ENCODE data around the gene ZDHHC5. TPM values are rescaled to one million over a fixed set of nuclear protein-coding genes. Genes with fewer than 3 reads are reported as not detected.

The ZDHHC5 gene
- total and polyA plus RNA-seq, 2 of the 4 experiments (the other 2 are of a cell fraction) = 19.4 to 45.7 TPM

GRCh38 chr11:57681168-57681567 is 13.3 kb downstream of the ZDHHC5 start:
- no peak overlapping the region for H3K18ac ChIP-seq (ENCODE audit: low read depth, low read length)
- POLR2A ChIA-PET (ENCODE audit: unreplicated experiment) = interaction anchor here (0.5 kb wide), 1 partner anchor 33 kb away, joined by 3 read pairs; no protein-coding TSS in a partner anchor
- no peak overlapping the region for H2BK20ac ChIP-seq (ENCODE audit: low read depth, low read length)
- no peak overlapping the region for H2AK9ac ChIP-seq (replicated peaks; ENCODE audit: low read depth, low read length, poor library complexity)
- no peak overlapping the region for H3K14ac ChIP-seq (replicated peaks; ENCODE audit: low read depth, low read length)
- no peak overlapping the region for H4K8ac ChIP-seq (ENCODE audit: low read depth in 2 of 2, low read length in 2 of 2)
- no CpG with 5 or more reads among the region's 1 CpG for WGBS, 2 experiments (ENCODE audit: extremely low coverage in 2 of 2, insufficient read length in 1 of 2)
- H2BK120ac ChIP-seq (ENCODE audit: low read depth, low read length) = no peak overlapping the region
- H4K91ac ChIP-seq (ENCODE audit: insufficient read depth, low read depth, low read length) = no peak overlapping the region
- no peak overlapping the region for H4K5ac ChIP-seq (ENCODE audit: low read depth, low read length)
- no TSS peak for BruUV-seq (replicated peaks)
- H3K9me3 ChIP-seq (ENCODE audit: control insufficient read depth, insufficient read depth, low read length) = no peaks in the 10 kb centered on the region
- in situ Hi-C loops (cut with MboI; ENCODE audit: low sequenced_read_pairs) = no loop called here
- CTCF ChIA-PET = no interaction called here
- no peak overlapping the region for H2AK5ac ChIP-seq (ENCODE audit: low read depth, low read length)
- H3K4ac ChIP-seq (ENCODE audit: low read depth, low read length) = no peak overlapping the region
- H4K20me1 ChIP-seq (ENCODE audit: insufficient read depth, low read length) = peaks cover 36% of the 10 kb centered on the region
- dilution Hi-C loops (cut with HindIII; ENCODE audit: low sequenced_read_pairs, unreplicated experiment) = no loop called here
- no peak overlapping the region for H2BK15ac ChIP-seq (ENCODE audit: low read depth, low read length)
- no peak overlapping the region for H2BK5ac ChIP-seq (ENCODE audit: low read depth, low read length, poor library complexity, severe bottlenecking)
- H3K9me1 ChIP-seq (ENCODE audit: insufficient read depth, low read length) = 0 out of 2 replicates have a peak, but pooled peaks cover 9% of the 10 kb centered on the region
- no peak overlapping the region for H3K9ac ChIP-seq (ENCODE audit: low read depth, low read length)
- TF ChIP-seq RAD21 (IDR thresholded peaks at IDR 0.05; ENCODE audit: low read length) (no peak), BHLHE40 (IDR thresholded peaks at IDR 0.05; ENCODE audit: low read depth, low read length) (no peak), NFE2L2 (IDR thresholded peaks at IDR 0.05; ENCODE audit: low read depth, low read length) (no peak), POLR2A (IDR thresholded peaks at IDR 0.05; ENCODE audit: low read depth, low read length) (no peak), MAZ (IDR thresholded peaks at IDR 0.05; ENCODE audit: borderline replicate concordance, low read depth, low read length) (no peak), SMC3 (IDR thresholded peaks at IDR 0.05; ENCODE audit: low read depth, low read length) (no peak), CHD1 (IDR thresholded peaks at IDR 0.05; ENCODE audit: low read depth, low read length) (no peak), RCOR1 (IDR thresholded peaks at IDR 0.05; ENCODE audit: insufficient replicate concordance, low read length) (no peak), CEBPB (IDR thresholded peaks at IDR 0.05; ENCODE audit: low read depth, low read length) (no peak), USF2 (IDR thresholded peaks at IDR 0.05; ENCODE audit: low read depth, low read length) (no peak), ELK1 (IDR thresholded peaks at IDR 0.05; ENCODE audit: borderline replicate concordance, low read depth, low read length) (no peak), MXI1 (IDR thresholded peaks at IDR 0.05; ENCODE audit: borderline replicate concordance, low read depth, low read length) (no peak), FOS (IDR thresholded peaks at IDR 0.05; ENCODE audit: low read depth, low read length) (no peak), CTCF (conservative IDR thresholded peaks at IDR 0.05; ENCODE audit: low read depth, low read length) (no peak), RFX5 (IDR thresholded peaks at IDR 0.05; ENCODE audit: low read depth, low read length) (no peak), MAFK (IDR thresholded peaks at IDR 0.05; ENCODE audit: low read depth, low read length) (no peak)
- H3K56ac ChIP-seq (ENCODE audit: extremely low read depth, insufficient read depth, low read length) = no peak overlapping the region
- no peak overlapping the region for H3K27ac ChIP-seq (ENCODE audit: insufficient read depth, low read length)
- peaks cover 47 to 56% of the 10 kb centered on the region in 2 experiments for H3K79me1 ChIP-seq (ENCODE audit: low read depth in 1 of 2, low read length in 2 of 2)
- ATAC-seq (ENCODE audit: low read depth) (no peak), DNase-seq (no peak)
- H3K23ac ChIP-seq (ENCODE audit: low read depth, low read length) = no peak overlapping the region
- peaks cover 4% of the 10 kb centered on the region for H3K4me1 ChIP-seq (ENCODE audit: control insufficient read depth, insufficient read depth, low read length)
- H2AFZ ChIP-seq (replicated peaks; ENCODE audit: low read length, poor library complexity) = no peak overlapping the region
- H3K4me3 ChIP-seq (ENCODE audit: insufficient read depth, low read depth, low read length) = no peak overlapping the region
- H3K36me3 ChIP-seq (ENCODE audit: control insufficient read depth, insufficient read depth, low read length) = peaks cover 29% of the 10 kb centered on the region
- no peak overlapping the region for H3K4me2 ChIP-seq (ENCODE audit: low read depth, low read length)
- no peaks in the 10 kb centered on the region for H3K27me3 ChIP-seq (ENCODE audit: control insufficient read depth, insufficient read depth, low read length)
- intact Hi-C loops (cut with micrococcal nuclease) = no loop called here
